Measurements from ENCODE around the gene SH3RF2. TPM values are rescaled to one million over a fixed set of nuclear protein-coding genes. Genes with fewer than 3 reads are reported as not detected.

Gene SH3RF2
- total and polyA plus RNA-seq, 10 donors: 0.04 to 0.44 (median 0.10) TPM; not detected in 2

DNA sequence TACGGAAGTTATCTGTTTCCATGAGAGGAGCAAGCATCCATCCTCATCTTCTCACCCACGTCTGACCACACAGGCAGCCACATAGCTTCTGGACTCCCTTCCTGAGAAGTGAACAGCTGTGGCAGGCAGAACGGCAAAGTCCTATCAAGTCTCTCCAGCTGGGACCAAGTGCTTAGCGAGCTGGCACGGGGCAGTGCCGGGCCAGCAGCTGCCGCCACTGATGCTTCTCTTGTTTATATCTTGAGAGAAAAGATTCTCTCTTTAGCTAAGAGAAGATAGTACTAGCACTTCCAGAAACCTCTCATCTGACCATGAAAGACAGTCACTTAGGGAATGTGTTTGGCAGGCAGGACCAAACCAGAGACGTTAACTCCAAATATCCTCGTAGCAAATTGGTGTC, 131.8 kb downstream of the SH3RF2 start:
- Histone ChIP-seq H3K27me3 (replicated peaks in 1 of 7) (no peaks in the 10 kb centered on the region), H3K4me1 (no peaks in the 10 kb centered on the region), H3K9me3 (no peaks in the 10 kb centered on the region), H3K4me3 (no peak overlapping the region), H3K36me3 (no peaks in the 10 kb centered on the region), H3K27ac (no peak overlapping the region)
- DNase-seq: no peak
- 86 to 91% (median 86%) methylated on average over 9 of the region's 9 CpGs for WGBS, 5 donors
- TF ChIP-seq POLR2AphosphoS5 (IDR thresholded peaks at IDR 0.05): no peak
- no peak for TF ChIP-seq POLR2A (IDR thresholded peaks at IDR 0.05)
- TF ChIP-seq, protein P1, sequence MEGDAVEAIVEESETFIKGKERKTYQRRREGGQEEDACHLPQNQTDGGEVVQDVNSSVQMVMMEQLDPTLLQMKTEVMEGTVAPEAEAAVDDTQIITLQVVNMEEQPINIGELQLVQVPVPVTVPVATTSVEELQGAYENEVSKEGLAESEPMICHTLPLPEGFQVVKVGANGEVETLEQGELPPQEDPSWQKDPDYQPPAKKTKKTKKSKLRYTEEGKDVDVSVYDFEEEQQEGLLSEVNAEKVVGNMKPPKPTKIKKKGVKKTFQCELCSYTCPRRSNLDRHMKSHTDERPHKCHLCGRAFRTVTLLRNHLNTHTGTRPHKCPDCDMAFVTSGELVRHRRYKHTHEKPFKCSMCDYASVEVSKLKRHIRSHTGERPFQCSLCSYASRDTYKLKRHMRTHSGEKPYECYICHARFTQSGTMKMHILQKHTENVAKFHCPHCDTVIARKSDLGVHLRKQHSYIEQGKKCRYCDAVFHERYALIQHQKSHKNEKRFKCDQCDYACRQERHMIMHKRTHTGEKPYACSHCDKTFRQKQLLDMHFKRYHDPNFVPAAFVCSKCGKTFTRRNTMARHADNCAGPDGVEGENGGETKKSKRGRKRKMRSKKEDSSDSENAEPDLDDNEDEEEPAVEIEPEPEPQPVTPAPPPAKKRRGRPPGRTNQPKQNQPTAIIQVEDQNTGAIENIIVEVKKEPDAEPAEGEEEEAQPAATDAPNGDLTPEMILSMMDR (IDR thresholded peaks at IDR 0.05 in 8 of 11, conservative IDR thresholded peaks at IDR 0.05 in 3 of 11): no peak
- intact Hi-C loops (cut with DNase I; ENCODE audit: low total_unique reads): no loop called here

GRCh38 chr5:146068977-146069779, 132.8 kb downstream of the SH3RF2 start:
- Histone ChIP-seq H3K4me1 (no peaks in the 10 kb centered on the region), H3K9me3 (no peaks in the 10 kb centered on the region), H3K36me3 (no peaks in the 10 kb centered on the region), H3K4me3 (no peak overlapping the region), H3K27ac (no peak overlapping the region), H3K27me3 (replicated peaks in 1 of 7) (no peaks in the 10 kb centered on the region)
- intact Hi-C loops (cut with DNase I; ENCODE audit: low total_unique reads): no loop called here
- DNase-seq: no peak
- no peak for TF ChIP-seq POLR2AphosphoS5 (IDR thresholded peaks at IDR 0.05)
- TF ChIP-seq, protein P1 (IDR thresholded peaks at IDR 0.05 in 8 of 11, conservative IDR thresholded peaks at IDR 0.05 in 3 of 11): no peak
- TF ChIP-seq POLR2A (IDR thresholded peaks at IDR 0.05): no peak
- WGBS, 5 donors: 82 to 91% (median 87%) methylated on average over 6 of the region's 6 CpGs

- H3K36me3 ChIP-seq: no peaks in the 10 kb centered on the region
- H3K4me3 ChIP-seq: no peak overlapping the region
- H3K27ac ChIP-seq: no peak overlapping the region
- no peak for DNase-seq
- H3K27me3 ChIP-seq (replicated peaks in 1 of 7): no peaks in the 10 kb centered on the region
- 80 to 92% (median 85%) methylated on average over 2 of the region's 2 CpGs for WGBS, 5 donors
- intact Hi-C loops (cut with DNase I; ENCODE audit: low total_unique reads): no loop called here
- no peaks in the 10 kb centered on the region for H3K4me1 ChIP-seq
- no peaks in the 10 kb centered on the region for H3K9me3 ChIP-seq
- TF ChIP-seq POLR2A (IDR thresholded peaks at IDR 0.05) (no peak), POLR2AphosphoS5 (IDR thresholded peaks at IDR 0.05) (no peak)
- TF ChIP-seq, protein P1 (IDR thresholded peaks at IDR 0.05 in 8 of 11, conservative IDR thresholded peaks at IDR 0.05 in 3 of 11): no peak
These were observed 133.4 kb downstream of the SH3RF2 start for GRCh38 chr5:146069780-146070099.

GRCh38 chr5:146070746-146071145, 134.4 kb downstream of the SH3RF2 start:
- DNase-seq: no peak
- H3K4me3 ChIP-seq: no peak overlapping the region
- no peaks in the 10 kb centered on the region for H3K4me1 ChIP-seq
- H3K9me3 ChIP-seq: no peaks in the 10 kb centered on the region
- no peaks in the 10 kb centered on the region for H3K27me3 ChIP-seq (replicated peaks in 1 of 7)
- no peak overlapping the region for H3K27ac ChIP-seq
- TF ChIP-seq, protein P1 (IDR thresholded peaks at IDR 0.05 in 8 of 11, conservative IDR thresholded peaks at IDR 0.05 in 3 of 11): no peak
- 78 to 96% (median 86%) methylated on average over 3 of the region's 3 CpGs for WGBS, 5 donors
- no peaks in the 10 kb centered on the region for H3K36me3 ChIP-seq
- intact Hi-C loops (cut with DNase I; ENCODE audit: low total_unique reads): no loop called here
